Kidney epithelial cell (primary cell): Measurements from ENCODE around the gene RIC8B. TPM values are rescaled to one million over a fixed set of nuclear protein-coding genes. Genes with fewer than 3 reads are reported as not detected.

Experiments
- DNase-seq: peaks from one replicate; pipeline ENCODE4 v3.0.0-alpha.2; 2010; ENCODE audit warnings: low read depth
- H3K27me3 ChIP-seq: 2 replicates; pipeline ENCODE4 v1.6.0; 2011; ENCODE audit warnings: low read length; ENCODE audit not compliant: control insufficient read depth, insufficient read depth
- H3K36me3 ChIP-seq: 2 replicates; pipeline ENCODE4 v1.5.1; 2011; ENCODE audit warnings: low read length; ENCODE audit not compliant: control insufficient read depth, insufficient read depth
- H3K4me3 ChIP-seq: 2 replicates; pipeline ENCODE4 v1.5.1; 2011; ENCODE audit warnings: low read depth, mild to moderate bottlenecking, control low read depth, low read length
- total RNA-seq: library from RNA; depleted of rRNA; stranded (reverse); fragments of >200 nt; gene quantifications from 2 replicates; pipeline ENCODE4 v1.2.3, GENCODE V29; 2015
- TF ChIP-seq, protein P1 (sequence below): IDR thresholded peaks from 2 replicates; pipeline ENCODE4 v1.5.1; 2011; ENCODE audit warnings: mild to moderate bottlenecking, moderate library complexity, low read length, control low read depth, inconsistent platforms; ENCODE audit not compliant: insufficient read depth, poor library complexity, severe bottlenecking

Gene RIC8B
- total RNA-seq, 1 donor from 2014 or later: 8.4 TPM

DNA sequence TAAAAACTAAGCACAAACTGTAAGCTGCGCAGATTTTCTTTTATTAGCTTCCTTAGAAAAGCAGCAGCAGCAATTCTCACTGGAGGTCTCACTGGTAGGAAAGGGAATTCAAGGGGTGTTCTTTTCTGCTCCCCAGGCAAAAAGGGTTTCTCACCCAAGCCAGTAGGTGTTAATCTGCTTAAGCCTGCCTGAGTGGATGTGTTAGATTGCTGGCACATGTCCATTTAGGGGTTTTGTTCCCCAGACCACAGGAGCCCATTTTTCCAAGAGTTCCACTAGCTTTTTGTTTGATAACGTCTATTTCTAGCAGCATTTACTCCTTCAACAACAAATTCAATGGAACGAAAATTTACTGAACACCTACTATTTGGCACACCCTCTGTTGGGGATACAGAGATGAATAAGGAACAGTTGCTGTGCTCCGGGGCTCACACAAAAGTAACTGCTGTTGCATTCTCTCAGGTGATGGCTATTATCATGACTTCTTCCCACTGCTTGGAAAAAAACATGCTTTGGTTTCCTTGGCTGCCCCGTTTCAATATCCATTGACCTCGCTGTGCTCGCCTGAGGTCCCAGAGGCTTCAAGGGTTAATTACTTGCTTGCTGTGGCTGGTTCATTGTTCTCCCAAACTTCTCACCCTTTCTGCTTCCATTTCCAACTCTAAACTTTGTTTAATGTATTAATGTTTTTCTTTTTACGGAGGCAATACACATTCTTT lies 31.1 kb upstream of the RIC8B start:
- Histone ChIP-seq H3K27me3 (no peaks in the 10 kb centered on the region), H3K36me3 (no peaks in the 10 kb centered on the region), H3K4me3 (no peak overlapping the region)
- DNase-seq: no peak
- TF ChIP-seq, protein P1, sequence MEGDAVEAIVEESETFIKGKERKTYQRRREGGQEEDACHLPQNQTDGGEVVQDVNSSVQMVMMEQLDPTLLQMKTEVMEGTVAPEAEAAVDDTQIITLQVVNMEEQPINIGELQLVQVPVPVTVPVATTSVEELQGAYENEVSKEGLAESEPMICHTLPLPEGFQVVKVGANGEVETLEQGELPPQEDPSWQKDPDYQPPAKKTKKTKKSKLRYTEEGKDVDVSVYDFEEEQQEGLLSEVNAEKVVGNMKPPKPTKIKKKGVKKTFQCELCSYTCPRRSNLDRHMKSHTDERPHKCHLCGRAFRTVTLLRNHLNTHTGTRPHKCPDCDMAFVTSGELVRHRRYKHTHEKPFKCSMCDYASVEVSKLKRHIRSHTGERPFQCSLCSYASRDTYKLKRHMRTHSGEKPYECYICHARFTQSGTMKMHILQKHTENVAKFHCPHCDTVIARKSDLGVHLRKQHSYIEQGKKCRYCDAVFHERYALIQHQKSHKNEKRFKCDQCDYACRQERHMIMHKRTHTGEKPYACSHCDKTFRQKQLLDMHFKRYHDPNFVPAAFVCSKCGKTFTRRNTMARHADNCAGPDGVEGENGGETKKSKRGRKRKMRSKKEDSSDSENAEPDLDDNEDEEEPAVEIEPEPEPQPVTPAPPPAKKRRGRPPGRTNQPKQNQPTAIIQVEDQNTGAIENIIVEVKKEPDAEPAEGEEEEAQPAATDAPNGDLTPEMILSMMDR: no peak

DNA sequence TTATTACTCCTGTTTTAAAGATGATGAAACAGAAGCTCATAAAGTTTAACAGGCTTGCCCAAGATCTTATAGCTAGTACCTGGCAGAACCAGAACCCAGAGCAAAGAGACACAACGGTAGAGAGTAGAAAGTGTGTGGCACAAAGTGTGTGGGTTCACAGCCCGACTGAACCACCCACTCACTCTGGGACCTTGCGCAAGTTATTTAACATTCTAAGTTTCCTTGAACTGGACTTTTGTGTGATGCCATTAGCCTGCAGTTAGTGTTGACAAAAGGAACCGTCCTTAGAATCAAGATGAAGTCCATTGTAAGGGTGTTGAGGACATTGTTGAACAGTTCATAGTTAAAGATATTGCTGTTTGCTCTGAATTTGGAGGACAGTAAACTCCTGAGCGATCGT lies 29.9 kb upstream of the RIC8B start:
- no peak for DNase-seq
- Histone ChIP-seq H3K36me3 (no peaks in the 10 kb centered on the region), H3K27me3 (no peaks in the 10 kb centered on the region), H3K4me3 (no peak overlapping the region)
- TF ChIP-seq, protein P1: no peak

DNA sequence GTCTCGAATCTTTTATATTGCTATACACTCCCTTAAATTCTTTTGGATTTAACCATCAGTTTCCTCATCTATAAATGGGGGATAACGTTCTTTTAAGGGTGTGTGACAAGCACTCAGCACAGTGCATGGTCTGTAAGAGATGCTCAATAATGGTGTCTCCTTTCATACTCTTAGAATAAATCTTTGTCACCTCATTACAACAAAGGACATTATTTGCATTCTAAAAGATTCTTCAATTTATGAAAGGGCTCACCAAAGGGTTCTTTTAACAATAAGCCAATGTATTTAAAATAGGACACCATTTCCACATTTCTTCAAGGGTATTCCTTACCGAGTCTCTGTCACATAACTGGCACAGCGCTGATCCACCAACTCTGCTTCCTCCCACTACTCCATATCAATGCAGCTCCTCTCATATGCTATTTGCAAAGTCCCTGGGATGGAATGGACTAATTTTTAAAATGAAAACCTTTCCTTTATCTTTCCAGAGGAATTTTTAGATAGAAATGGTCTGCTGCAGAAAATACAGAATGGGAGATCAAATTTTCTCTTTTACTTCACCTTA lies 29.2 kb upstream of the RIC8B start:
- Histone ChIP-seq H3K36me3 (no peaks in the 10 kb centered on the region), H3K27me3 (no peaks in the 10 kb centered on the region), H3K4me3 (no peak overlapping the region)
- TF ChIP-seq, protein P1: no peak
- no peak for DNase-seq

DNA sequence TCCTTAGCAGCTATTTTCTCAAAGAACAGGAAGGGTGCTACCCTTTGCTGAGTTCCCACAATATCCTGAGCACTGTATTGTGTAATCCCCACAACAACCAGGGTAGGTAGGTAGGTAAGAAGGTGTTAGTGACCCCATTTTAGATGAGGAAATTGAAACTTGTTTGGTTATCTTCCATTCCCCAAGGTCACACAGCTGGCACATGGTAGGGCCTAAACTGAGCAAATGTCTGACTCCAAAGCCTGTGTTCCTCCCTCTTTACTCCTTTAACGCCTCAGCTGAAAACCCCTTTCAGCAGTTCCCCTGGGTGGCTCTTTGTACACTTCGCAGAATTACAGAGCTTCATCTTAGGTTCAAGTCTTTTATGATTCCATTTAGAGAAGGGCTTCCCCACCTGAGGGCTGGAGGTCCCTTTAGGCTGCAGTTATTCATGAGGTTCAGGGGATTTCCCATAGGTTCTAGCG lies 26.5 kb upstream of the RIC8B start:
- DNase-seq: no peak

DNA sequence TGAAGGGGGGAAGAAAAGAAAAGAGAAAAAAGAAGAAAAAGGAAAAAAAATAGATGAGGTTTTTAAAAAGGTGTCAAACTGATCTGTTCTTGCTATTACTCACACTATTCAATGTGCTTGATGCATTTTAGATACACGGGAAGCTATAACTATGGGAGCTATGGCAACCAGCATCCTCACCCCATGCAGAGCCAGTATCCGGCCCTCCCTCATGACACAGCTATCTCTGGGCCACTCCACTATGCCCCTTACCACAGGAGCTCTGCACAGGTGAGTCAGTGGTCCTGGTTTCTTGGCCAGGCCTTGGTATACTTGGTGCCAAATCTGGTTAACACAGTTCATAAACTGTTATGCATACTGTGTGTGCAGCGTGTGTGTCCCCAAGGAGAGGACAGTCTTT lies 24.0 kb upstream of the RIC8B start:
- H3K27me3 ChIP-seq: no peaks in the 10 kb centered on the region
- no peak for DNase-seq
- TF ChIP-seq, protein P1: no peak
- H3K4me3 ChIP-seq: no peak overlapping the region
- no peaks in the 10 kb centered on the region for H3K36me3 ChIP-seq

More for the DNA sequence above, 26.5 kb upstream of the RIC8B start:
- no peaks in the 10 kb centered on the region for H3K27me3 ChIP-seq
- H3K36me3 ChIP-seq: no peaks in the 10 kb centered on the region
- TF ChIP-seq, protein P1: no peak
- H3K4me3 ChIP-seq: no peak overlapping the region
